PC-3 (cell line): Measurements from ENCODE around the gene LMAN2L. TPM values are rescaled to one million over a fixed set of nuclear protein-coding genes. Genes with fewer than 3 reads are reported as not detected.

Experiments used
- ATAC-seq: fragments of 200-7000 bp; cut with Tn5 transposase; 2 replicates; pipeline ENCODE4 v1.9.1; 2020; ENCODE audit warnings: mild to moderate bottlenecking, moderate library complexity
- BruUV-seq: library from RNA; stranded (reverse); fragments of 400-500 nt; replicated peaks from 2 replicates; lab custom pipeline; 2021; lab: Mats Ljungman, UMichigan
- CTCF ChIA-PET: fragments of 300-600 bp; sonication (Branson Sonifier 250); formaldehyde crosslinking; loops from one replicate; lab custom pipeline; 2022; ENCODE audit warnings: antibody characterized with exemption; lab: Charles Lee
- POLR2A ChIA-PET: fragments of 300-600 bp; sonication (Branson Sonifier 250); formaldehyde crosslinking; loops from one replicate; lab custom pipeline; 2022; ENCODE audit warnings: antibody characterized with exemption; ENCODE audit not compliant: unreplicated experiment; lab: Charles Lee
- DNase-seq: peaks from one replicate; pipeline ENCODE4 v3.0.0-alpha.2; 2015
- H2AFZ ChIP-seq: fragments of 300-600 bp; sonication (generic); 2 replicates; pipeline ENCODE4 v1.6.0; 2016; ENCODE audit warnings: antibody characterized with exemption, low read length
- H3F3A ChIP-seq: fragments of 300-600 bp; sonication (generic); one replicate; pipeline ENCODE4 v1.6.0; 2017; ENCODE audit warnings: antibody characterized with exemption, low read length, control low read depth, mild to moderate bottlenecking; ENCODE audit not compliant: unreplicated experiment
- H3K27ac ChIP-seq: fragments of 300-600 bp; sonication (generic); 2 replicates; pipeline ENCODE4 v1.5.1; 2016; ENCODE audit warnings: mild to moderate bottlenecking, low read length
- H3K27me3 ChIP-seq: fragments of 300-600 bp; sonication (generic); 2 replicates; pipeline ENCODE4 v1.6.1; 2016; ENCODE audit warnings: low read length, mixed read lengths
- H3K36me3 ChIP-seq: fragments of 300-600 bp; sonication (generic); 2 replicates; pipeline ENCODE4 v1.6.1; 2016; ENCODE audit warnings: low read depth, mixed run types, low read length, mixed read lengths
- H3K4me1 ChIP-seq: fragments of 300-600 bp; sonication (generic); 2 replicates; pipeline ENCODE4 v1.5.1; 2016; ENCODE audit warnings: low read length; ENCODE audit not compliant: insufficient read depth
- H3K4me2 ChIP-seq: fragments of 300-600 bp; sonication (generic); 2 replicates; pipeline ENCODE4 v1.6.0; 2016; ENCODE audit warnings: low read length
- H3K4me3 ChIP-seq: fragments of 300-600 bp; sonication (generic); 2 replicates; pipeline ENCODE4 v1.5.1; 2016; ENCODE audit warnings: mild to moderate bottlenecking, low read length, mixed read lengths
- H3K79me2 ChIP-seq: fragments of 300-600 bp; sonication (generic); 2 replicates; pipeline ENCODE4 v1.6.1; 2017; ENCODE audit warnings: low read length, mixed read lengths
- H3K9ac ChIP-seq: fragments of 300-600 bp; sonication (generic); 2 replicates; pipeline ENCODE4 v1.6.0; 2016; ENCODE audit warnings: mild to moderate bottlenecking, low read length
- H3K9me2 ChIP-seq: fragments of 300-600 bp; sonication (generic); replicated peaks from 2 replicates; pipeline ENCODE4 v1.6.1; 2016; ENCODE audit warnings: mixed run types, low read length, mixed read lengths
- H3K9me3 ChIP-seq: fragments of 300-600 bp; sonication (generic); 2 replicates; pipeline ENCODE4 v1.6.1; 2016; ENCODE audit warnings: low read length, mixed read lengths
- H4K20me1 ChIP-seq: fragments of 300-600 bp; sonication (generic); 2 replicates; pipeline ENCODE4 v1.6.1; 2016; ENCODE audit warnings: low read length, mixed read lengths
- CTCF ChIP-seq: fragments of 300-600 bp; sonication (generic); conservative IDR thresholded peaks from 2 replicates; pipeline ENCODE4 v1.5.1; 2017; ENCODE audit warnings: antibody characterized with exemption, low read depth, mild to moderate bottlenecking, low read length
- EZH2 ChIP-seq: fragments of 300-600 bp; sonication (generic); IDR thresholded peaks from one replicate; pipeline ENCODE4 v1.6.1; 2017; ENCODE audit warnings: antibody characterized with exemption, mild to moderate bottlenecking, low read length; ENCODE audit not compliant: unreplicated experiment
- EZH2phosphoT487 ChIP-seq: fragments of 300-600 bp; sonication (generic); IDR thresholded peaks from 2 replicates; pipeline ENCODE4 v1.6.1; 2018; ENCODE audit warnings: mild to moderate bottlenecking, antibody characterized with exemption, low read length, borderline replicate concordance
- intact Hi-C: fragments of 100-400 bp; cut with micrococcal nuclease; formaldehyde crosslinking; loops from 2 replicates; pipeline ENCODE4 v1.9.0; 2023
- total RNA-seq: library from RNA; depleted of rRNA; stranded (reverse); fragments of >200 nt; gene quantifications from 2 replicates; pipeline ENCODE4 v1.2.3, GENCODE V29; 2014

The LMAN2L gene
- total RNA-seq, 1 experiment from 2014 or later, result 27.8 TPM

DNA sequence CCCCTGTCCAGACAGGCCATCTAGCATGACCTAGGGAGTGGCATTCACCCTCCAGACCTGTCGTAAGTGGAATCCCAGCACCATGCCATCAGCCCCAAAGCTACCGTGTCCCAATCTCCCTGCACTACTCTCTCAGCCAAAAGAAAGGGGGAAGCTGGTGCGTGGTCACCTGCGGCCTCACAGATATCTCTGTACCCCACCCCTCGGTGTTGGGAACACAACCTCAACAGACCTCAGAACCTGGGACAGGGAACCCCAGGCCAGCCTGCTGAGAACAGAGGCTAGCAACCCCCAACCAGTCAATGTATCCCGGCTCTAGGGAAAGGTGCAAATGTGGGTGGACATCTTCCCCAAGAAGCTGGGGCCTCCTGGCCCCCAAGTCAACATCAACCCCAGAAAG lies 38.2 kb downstream of the LMAN2L start:
- TF ChIP-seq EZH2 (no peak), CTCF (no peak), EZH2phosphoT487 (no peak)
- Histone ChIP-seq H2AFZ (no peak overlapping the region), H3K79me2 (no peaks in the 10 kb centered on the region), H4K20me1 (no peaks in the 10 kb centered on the region), H3K9me2 (no peaks in the 10 kb centered on the region), H3K9me3 (no peaks in the 10 kb centered on the region), H3K36me3 (peaks cover 7% of the 10 kb centered on the region), H3K4me2 (no peak overlapping the region), H3K9ac (no peak overlapping the region), H3K27ac (no peak overlapping the region), H3K4me3 (no peak overlapping the region), H3K4me1 (no peaks in the 10 kb centered on the region), H3F3A (no peaks in the 10 kb centered on the region), H3K27me3 (no peaks in the 10 kb centered on the region)
- ChIA-PET POLR2A (no interaction called here), CTCF (no interaction called here)
- no TSS peak for BruUV-seq
- no peak for DNase-seq
- intact Hi-C loops, result no loop called here
- no peak for ATAC-seq

- CTCF ChIA-PET, result no interaction called here
- H2AFZ ChIP-seq, result no peak overlapping the region
- H3K9me2 ChIP-seq, result no peaks in the 10 kb centered on the region
- no peaks in the 10 kb centered on the region for H3K27me3 ChIP-seq
- no TSS peak for BruUV-seq
- DNase-seq (no peak), ATAC-seq (no peak)
- no peaks in the 10 kb centered on the region for H3F3A ChIP-seq
- H3K4me1 ChIP-seq, result no peaks in the 10 kb centered on the region
- POLR2A ChIA-PET, result no interaction called here
- H3K36me3 ChIP-seq, result no peaks in the 10 kb centered on the region
- H3K79me2 ChIP-seq, result no peaks in the 10 kb centered on the region
- H4K20me1 ChIP-seq, result no peaks in the 10 kb centered on the region
- no peak overlapping the region for H3K4me2 ChIP-seq
- no peak overlapping the region for H3K27ac ChIP-seq
- intact Hi-C loops, result no loop called here
- no peaks in the 10 kb centered on the region for H3K9me3 ChIP-seq
- no peak for TF ChIP-seq EZH2
- no peak for TF ChIP-seq EZH2phosphoT487
- no peak for TF ChIP-seq CTCF
- no peak overlapping the region for H3K4me3 ChIP-seq
- H3K9ac ChIP-seq, result no peak overlapping the region
Observed at GRCh38 chr2:96700086-96700485, 39.8 kb downstream of the LMAN2L start.

DNA sequence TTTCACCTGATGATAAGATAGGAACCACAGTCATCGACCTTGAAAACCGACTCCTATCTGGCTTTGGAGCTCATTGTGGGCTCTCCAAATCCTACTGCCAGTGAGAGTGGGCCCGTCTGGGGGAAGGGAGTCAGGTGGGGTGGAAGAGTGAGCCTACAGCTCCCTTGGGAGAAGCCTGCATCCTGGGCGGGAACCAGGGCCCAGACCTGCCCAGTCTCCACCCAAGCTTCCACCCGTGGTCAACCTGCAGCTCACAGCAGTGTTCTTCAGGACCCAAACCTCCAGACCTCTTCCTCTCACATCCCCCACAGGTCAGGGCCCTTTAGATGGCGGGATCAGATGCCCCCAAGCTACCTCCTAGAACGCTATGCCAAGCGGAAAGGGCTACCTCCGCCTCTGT lies 40.2 kb downstream of the LMAN2L start:
- no peak for DNase-seq
- intact Hi-C loops, result no loop called here
- Histone ChIP-seq H3K27me3 (no peaks in the 10 kb centered on the region), H4K20me1 (no peaks in the 10 kb centered on the region), H2AFZ (no peak overlapping the region), H3K4me2 (no peak overlapping the region), H3K4me3 (no peak overlapping the region), H3F3A (no peaks in the 10 kb centered on the region), H3K9me3 (no peaks in the 10 kb centered on the region), H3K9ac (no peak overlapping the region), H3K9me2 (no peaks in the 10 kb centered on the region), H3K36me3 (no peaks in the 10 kb centered on the region), H3K79me2 (no peaks in the 10 kb centered on the region), H3K27ac (no peak overlapping the region), H3K4me1 (no peaks in the 10 kb centered on the region)
- BruUV-seq, result no TSS peak
- ChIA-PET POLR2A (no interaction called here), CTCF (no interaction called here)
- TF ChIP-seq CTCF, result no peak
- TF ChIP-seq EZH2, result no peak
- no peak for TF ChIP-seq EZH2phosphoT487
- ATAC-seq, result no peak
